HG03175 (cell line): ENCODE data around the gene CXCL14.
"Not testable (repeated sequence)": the region's sequence is repeated elsewhere in the genome, so short reads cannot be mapped to it uniquely, and the experiment has no call there.

Source experiments
- ATAC-seq: cut with Tn5 transposase; IDR thresholded peaks from one replicate; pipeline ENCODE4 v1.9.1; 2021; ENCODE audit warnings: mild to moderate bottlenecking, moderate library complexity; ENCODE audit not compliant: unreplicated experiment

The CXCL14 gene

DNA sequence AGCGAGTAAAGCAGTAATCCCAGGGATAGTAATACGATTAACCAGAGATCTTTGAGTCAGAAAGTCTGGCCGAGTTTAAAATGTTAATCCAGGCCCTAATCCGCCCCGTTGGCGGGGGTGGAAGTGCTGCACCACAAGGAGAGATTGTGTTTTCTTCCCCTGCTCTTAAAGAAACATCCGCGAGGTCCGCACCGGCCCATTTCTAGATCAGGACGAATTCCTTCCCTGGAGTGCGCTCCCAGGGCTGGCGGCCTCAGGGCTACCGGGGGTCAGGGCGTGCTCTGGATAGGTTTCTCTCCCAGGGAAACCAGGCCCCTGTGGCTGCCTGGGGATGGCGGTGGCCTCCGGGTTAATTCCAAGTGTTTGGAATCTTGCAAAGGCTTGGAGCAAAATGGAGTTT lies 33.7 kb downstream of the CXCL14 start:
- no peak for ATAC-seq

DNA sequence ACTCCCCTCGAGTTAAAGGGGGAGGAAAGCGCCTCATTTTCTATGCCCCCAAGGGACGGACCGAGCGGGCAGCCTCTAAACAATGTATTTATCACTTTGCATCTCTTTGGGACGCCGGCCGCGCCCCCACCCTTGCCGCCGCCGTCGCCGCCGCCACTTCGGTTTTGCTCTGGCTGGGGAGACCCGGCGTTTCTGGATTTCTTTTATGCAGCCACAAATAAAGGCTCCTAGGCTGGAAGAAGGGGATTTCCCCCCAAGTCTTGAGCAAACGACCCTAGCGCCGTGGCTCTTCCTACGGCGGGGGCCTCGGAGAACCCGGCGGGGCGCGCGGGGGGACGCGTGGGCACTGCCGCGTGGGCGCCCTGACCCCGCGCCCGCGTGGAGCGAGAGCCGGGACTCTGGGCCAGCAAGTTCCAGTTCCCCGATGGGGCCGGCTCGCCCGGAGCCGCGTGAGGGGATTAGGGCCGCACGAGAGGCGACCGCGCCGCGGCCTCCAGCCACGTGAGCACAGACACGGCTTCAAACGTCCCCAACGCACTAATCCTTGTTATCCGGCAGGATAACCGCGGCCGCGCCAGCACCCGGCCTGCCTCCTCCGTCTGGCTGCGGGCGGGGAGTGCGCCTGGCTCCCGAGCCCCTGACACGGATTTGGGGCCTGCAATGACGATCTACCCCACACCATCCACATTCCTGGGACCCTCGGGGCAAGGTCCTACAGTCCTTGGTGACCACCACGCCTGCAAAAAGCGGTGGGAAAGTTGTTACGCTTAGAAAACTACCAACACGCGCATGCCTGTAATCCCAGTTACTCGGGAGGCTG lies 35.1 kb downstream of the CXCL14 start:
- ATAC-seq: no peak

- ATAC-seq: no peak
Measured at GRCh38 chr5:135543001-135543484, 35.7 kb downstream of the CXCL14 start.

GRCh38 chr5:135541807-135542502 lies 36.8 kb downstream of the CXCL14 start:
- no peak for ATAC-seq

GRCh38 chr5:135539430-135540005 lies 39.3 kb downstream of the CXCL14 start:
- ATAC-seq: no peak

GRCh38 chr5:135538261-135538660 lies 40.5 kb downstream of the CXCL14 start:
- no peak for ATAC-seq

DNA sequence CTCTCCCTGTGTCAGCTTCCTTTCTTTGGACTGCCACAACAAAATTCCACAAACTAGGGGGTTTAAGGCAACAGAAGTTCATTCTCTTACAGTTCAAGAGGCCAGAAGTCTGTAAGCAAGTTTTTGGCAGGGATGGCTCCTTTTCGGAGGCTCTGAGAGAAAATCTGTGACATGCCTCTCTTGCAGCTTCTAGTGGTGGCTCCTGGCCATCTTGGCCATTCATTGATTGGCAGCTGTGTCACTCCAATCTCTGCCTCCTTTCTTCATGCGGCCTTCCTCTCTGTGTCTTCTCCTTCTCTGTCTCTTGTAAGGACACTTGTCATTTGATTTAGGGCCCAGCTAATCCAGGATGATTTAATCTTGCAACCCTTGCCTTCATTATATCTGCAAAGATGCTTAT lies 41.0 kb downstream of the CXCL14 start:
- ATAC-seq: no peak

DNA sequence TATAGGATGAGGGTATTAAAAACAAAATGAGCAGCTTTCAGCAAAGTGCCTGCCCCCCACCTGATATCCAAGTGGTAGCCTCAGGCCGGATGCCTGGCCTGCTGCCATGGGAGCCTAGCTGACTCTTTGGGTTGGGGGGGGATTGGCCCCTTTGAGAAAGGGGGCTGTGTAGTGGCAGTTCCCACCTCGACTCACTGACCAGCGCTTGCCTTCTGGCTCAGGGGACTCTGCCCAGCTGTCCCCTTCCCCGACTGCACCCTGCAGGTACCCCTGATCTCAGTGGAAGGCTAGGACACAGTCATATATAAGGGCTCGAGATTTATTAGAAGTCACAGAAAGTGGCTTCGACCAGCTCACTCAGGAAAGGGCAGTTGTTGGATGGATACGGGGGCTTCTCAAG lies 41.5 kb downstream of the CXCL14 start:
- ATAC-seq: no peak

- ATAC-seq: no peak
Measured at GRCh38 chr5:135535820-135536801, 42.7 kb downstream of the CXCL14 start, which contains the start of gene NEUROG1. Gene NEUROG1, minus strand, starts transcription at chr5:135535964. Its CDS starts 274 bp downstream, at chr5:135535690.

GRCh38 chr5:135535420-135535819 lies 43.4 kb downstream of the CXCL14 start:
- no peak for ATAC-seq

GRCh38 chr5:135534609-135535419 lies 44.0 kb downstream of the CXCL14 start:
- ATAC-seq: no peak

DNA sequence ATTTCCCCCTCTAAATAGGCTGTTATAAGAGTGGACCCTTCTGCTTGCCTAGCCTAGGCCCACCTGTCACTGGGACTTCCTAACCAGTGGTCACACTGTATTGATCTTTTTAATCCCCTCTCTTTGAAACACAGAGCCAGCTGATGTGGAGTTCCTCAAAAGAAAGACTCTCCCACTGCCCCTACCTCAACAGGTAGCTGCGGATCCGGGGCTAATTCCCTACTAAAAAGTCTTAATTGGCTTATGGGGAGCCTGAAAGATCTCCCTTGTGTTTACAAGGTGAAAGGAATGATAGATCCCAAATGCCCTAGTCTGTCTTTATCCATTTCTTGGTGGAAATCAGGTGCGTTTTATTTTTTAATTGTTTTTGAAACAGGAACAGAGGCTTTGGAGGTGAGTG lies 45.0 kb downstream of the CXCL14 start:
- ATAC-seq: no peak

DNA sequence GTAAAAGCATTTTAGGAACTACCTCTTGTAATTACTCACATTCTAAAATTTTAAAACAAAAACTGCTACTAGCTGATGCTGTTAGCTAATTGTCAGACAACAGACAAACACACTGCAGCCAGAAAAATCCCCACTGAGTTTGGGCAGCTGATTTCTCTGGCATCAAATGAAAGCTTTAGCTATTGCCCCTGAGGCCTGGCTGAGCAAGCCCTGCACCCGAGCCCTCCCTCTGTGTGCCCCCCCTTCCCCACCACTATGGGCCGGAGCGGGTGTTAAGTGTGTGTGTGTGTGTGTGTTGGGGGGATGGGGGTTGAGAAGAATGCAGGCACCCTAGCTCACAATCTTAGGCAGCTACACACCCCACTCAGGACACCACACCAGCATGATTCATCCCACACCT lies 45.5 kb downstream of the CXCL14 start:
- no peak for ATAC-seq

- not testable (repeated sequence) for ATAC-seq
Measured at GRCh38 chr5:135529576-135529975, 49.2 kb downstream of the CXCL14 start.

DNA sequence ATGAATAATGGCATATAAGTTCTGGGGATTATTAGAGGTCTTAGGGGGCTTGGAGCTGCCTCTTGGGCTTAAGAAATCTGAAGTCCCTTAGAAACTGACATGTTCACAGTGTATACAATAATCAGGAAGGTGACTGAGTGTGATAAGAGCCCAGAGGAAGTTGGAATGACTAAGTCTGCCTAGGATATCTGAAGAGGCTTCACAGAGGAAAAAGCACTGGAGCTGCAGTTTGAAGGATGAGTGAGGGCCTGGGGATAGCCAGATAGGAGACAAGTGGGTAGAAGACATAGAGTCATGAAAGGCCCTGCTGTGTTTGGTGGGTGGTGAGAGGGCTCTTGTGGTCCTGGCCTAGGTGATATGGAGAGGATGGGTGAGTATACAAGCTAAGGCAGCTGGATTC lies 51.9 kb downstream of the CXCL14 start:
- no peak for ATAC-seq

GRCh38 chr5:135521964-135522363 lies 56.8 kb downstream of the CXCL14 start:
- no peak for ATAC-seq
